Smooth muscle cell (in vitro differentiated cells): ENCODE data around the gene COX7B2. TPM values are rescaled to one million over a fixed set of nuclear protein-coding genes. Genes with fewer than 3 reads are reported as not detected.

Source experiments
- DNase-seq: peaks from one replicate; lab custom pipeline; 2025; ENCODE audit not compliant: unreplicated experiment; lab: John Stamatoyannopoulos, UW
- H2AFZ ChIP-seq: fragments of 200-600 bp; sonication (generic); 2 replicates; pipeline ENCODE4 v1.6.0; 2016; ENCODE audit warnings: antibody characterized with exemption, low read depth, mild to moderate bottlenecking
- H3F3A ChIP-seq: fragments of 200-600 bp; sonication (generic); 2 replicates; pipeline ENCODE4 v1.6.0; 2017; ENCODE audit warnings: antibody characterized with exemption, low read depth
- H3K27ac ChIP-seq: fragments of 200-600 bp; sonication (generic); 2 replicates; pipeline ENCODE4 v1.5.1; 2016; ENCODE audit warnings: low read depth, mild to moderate bottlenecking
- H3K27me3 ChIP-seq: fragments of 200-600 bp; sonication (generic); 2 replicates; pipeline ENCODE4 v1.6.1; 2016; ENCODE audit warnings: low read depth, mild to moderate bottlenecking
- H3K36me3 ChIP-seq: fragments of 200-600 bp; sonication (generic); 2 replicates; pipeline ENCODE4 v1.5.1; 2016; ENCODE audit warnings: low read depth
- H3K4me1 ChIP-seq: fragments of 200-600 bp; sonication (generic); 2 replicates; pipeline ENCODE4 v1.5.1; 2016; ENCODE audit warnings: low read depth
- H3K4me2 ChIP-seq: fragments of 200-600 bp; sonication (generic); 2 replicates; pipeline ENCODE4 v1.6.0; 2016; ENCODE audit warnings: mild to moderate bottlenecking
- H3K4me3 ChIP-seq: fragments of 200-600 bp; sonication (generic); 2 replicates; pipeline ENCODE4 v1.5.1; 2016; ENCODE audit warnings: mild to moderate bottlenecking
- H3K79me2 ChIP-seq: fragments of 200-600 bp; sonication (generic); 2 replicates; pipeline ENCODE4 v1.6.0; 2016; ENCODE audit warnings: low read depth, mild to moderate bottlenecking
- H3K9ac ChIP-seq: fragments of 200-600 bp; sonication (generic); 2 replicates; pipeline ENCODE4 v1.6.0; 2016; ENCODE audit warnings: low read depth
- H3K9me3 ChIP-seq: fragments of 200-600 bp; sonication (generic); replicated peaks from 2 replicates; pipeline ENCODE4 v1.5.1; 2016; ENCODE audit warnings: low read depth
- H4K20me1 ChIP-seq: fragments of 200-600 bp; sonication (generic); 2 replicates; pipeline ENCODE4 v1.6.0; 2016; ENCODE audit warnings: low read depth
- WGBS: methylation state at CpG from one replicate; pipeline ENCODE4 v1.1.7; 2016; ENCODE audit warnings: low lambda C conversion rate; 5-methylcytosine and 5-hydroxymethylcytosine counted together
- polyA plus RNA-seq: library from polyadenylated mRNA; unstranded; fragments of >200 nt; fragmentation: Nextera tagmentation; extraction: Ambion mirVana; gene quantifications from 2 replicates; pipeline ENCODE4 v1.2.1, GENCODE V29; 2016
- total RNA-seq: library from RNA; depleted of rRNA; stranded (reverse); fragments of >200 nt; gene quantifications from 2 replicates; pipeline ENCODE4 v1.2.3, GENCODE V29; 2014
- TF ChIP-seq, protein P1 (sequence below): fragments of 200-600 bp; sonication (generic); IDR thresholded peaks from 2 replicates; pipeline ENCODE4 v1.5.1; 2017; ENCODE audit warnings: borderline replicate concordance, mild to moderate bottlenecking, antibody characterized with exemption; ENCODE audit not compliant: insufficient read depth, poor library complexity, severe bottlenecking

Gene COX7B2
- total and polyA plus RNA-seq, 2 experiments from 2014 or later = not detected

DNA sequence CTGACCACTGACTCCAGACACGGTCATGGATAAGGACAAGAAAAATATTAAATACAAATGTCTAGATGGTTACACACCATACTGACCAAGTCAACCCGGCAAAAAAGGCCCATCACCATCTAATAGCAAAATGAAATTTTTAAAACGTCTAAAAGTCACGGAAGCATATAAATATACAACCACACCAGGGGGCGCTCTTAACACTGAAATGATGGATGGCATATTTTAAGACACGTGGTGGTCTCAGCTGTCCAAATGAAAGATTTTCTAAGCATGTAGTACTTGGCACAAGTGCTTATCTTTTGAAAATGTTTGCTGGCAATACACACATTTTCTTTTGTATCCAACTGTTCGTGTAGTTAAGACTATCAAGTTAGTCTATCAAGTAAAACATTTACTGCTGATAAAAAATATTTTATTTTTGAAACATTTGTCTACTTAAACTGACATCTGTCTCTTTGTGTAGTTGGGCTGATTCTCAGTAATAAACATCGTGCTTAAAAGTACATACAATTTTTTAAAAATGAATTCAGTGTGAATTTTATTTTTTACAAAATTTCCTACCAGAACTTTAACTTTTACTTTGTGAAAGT lies 64.6 kb downstream of the COX7B2 start:
- Histone ChIP-seq H3K36me3 (no peaks in the 10 kb centered on the region), H3K4me3 (no peak overlapping the region), H4K20me1 (no peaks in the 10 kb centered on the region), H3K9me3 (no peaks in the 10 kb centered on the region), H3K27ac (no peak overlapping the region), H3F3A (no peaks in the 10 kb centered on the region), H3K27me3 (no peaks in the 10 kb centered on the region), H3K9ac (no peak overlapping the region), H3K4me1 (peaks cover under 1% of the 10 kb centered on the region), H3K4me2 (no peak overlapping the region), H2AFZ (no peak overlapping the region), H3K79me2 (no peaks in the 10 kb centered on the region)
- TF ChIP-seq, protein P1, sequence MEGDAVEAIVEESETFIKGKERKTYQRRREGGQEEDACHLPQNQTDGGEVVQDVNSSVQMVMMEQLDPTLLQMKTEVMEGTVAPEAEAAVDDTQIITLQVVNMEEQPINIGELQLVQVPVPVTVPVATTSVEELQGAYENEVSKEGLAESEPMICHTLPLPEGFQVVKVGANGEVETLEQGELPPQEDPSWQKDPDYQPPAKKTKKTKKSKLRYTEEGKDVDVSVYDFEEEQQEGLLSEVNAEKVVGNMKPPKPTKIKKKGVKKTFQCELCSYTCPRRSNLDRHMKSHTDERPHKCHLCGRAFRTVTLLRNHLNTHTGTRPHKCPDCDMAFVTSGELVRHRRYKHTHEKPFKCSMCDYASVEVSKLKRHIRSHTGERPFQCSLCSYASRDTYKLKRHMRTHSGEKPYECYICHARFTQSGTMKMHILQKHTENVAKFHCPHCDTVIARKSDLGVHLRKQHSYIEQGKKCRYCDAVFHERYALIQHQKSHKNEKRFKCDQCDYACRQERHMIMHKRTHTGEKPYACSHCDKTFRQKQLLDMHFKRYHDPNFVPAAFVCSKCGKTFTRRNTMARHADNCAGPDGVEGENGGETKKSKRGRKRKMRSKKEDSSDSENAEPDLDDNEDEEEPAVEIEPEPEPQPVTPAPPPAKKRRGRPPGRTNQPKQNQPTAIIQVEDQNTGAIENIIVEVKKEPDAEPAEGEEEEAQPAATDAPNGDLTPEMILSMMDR = peak; percentile 81
- DNase-seq = no peak
- 8% methylated on average over 8 of the region's 8 CpGs for WGBS

DNA sequence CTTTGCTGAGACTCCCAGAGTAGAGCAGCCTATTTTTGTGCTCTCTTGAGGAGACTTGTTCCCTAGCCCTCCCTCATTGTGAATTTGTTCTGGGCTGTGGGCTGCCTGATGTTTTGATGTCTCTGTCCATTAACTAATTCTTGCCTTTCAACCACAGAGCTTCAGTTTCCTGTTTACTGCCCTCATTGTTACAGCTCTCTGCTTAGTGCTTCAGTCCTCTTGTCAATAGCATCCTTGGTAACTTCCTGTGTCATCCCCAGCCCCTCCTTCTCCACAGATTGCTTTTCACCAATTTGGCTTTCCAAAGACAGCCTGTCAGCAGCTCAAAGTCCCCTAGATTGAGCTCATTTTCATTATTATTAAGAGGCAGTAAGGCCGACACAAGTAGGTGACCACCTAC lies 69.9 kb downstream of the COX7B2 start:
- Histone ChIP-seq H3K4me3 (no peak overlapping the region), H3K79me2 (no peaks in the 10 kb centered on the region), H3K36me3 (no peaks in the 10 kb centered on the region), H3K27me3 (no peaks in the 10 kb centered on the region), H3K4me1 (peaks cover 10% of the 10 kb centered on the region), H3K27ac (no peak overlapping the region), H3K4me2 (no peak overlapping the region), H3F3A (no peaks in the 10 kb centered on the region), H2AFZ (no peak overlapping the region), H3K9ac (no peak overlapping the region), H3K9me3 (no peaks in the 10 kb centered on the region), H4K20me1 (no peaks in the 10 kb centered on the region)
- DNase-seq = no peak
- WGBS = 71% methylated on average over 1 of the region's 1 CpG
- TF ChIP-seq, protein P1 = no peak

DNA sequence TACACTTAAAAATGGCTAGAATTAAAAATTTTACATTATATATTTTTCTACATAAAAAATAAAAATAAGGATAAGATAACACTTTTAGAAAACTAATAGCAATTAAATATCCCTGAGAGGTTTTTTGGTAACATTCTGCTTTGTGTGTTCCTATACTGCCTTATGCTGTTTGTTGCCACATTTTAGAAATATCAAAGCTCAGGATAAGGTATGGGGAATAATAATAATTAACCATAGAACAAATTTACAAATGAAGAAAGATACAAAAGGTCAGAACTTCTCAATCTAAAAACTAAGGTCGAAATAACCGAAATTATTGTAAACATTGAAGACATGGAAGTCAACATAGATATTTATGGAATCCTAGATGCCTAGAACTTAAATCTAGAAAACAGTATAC lies 71.4 kb downstream of the COX7B2 start:
- Histone ChIP-seq H3K9ac (no peak overlapping the region), H2AFZ (no peak overlapping the region), H3K27ac (no peak overlapping the region), H3K4me1 (peaks cover 10% of the 10 kb centered on the region), H4K20me1 (no peaks in the 10 kb centered on the region), H3K4me2 (no peak overlapping the region), H3K27me3 (no peaks in the 10 kb centered on the region), H3K36me3 (no peaks in the 10 kb centered on the region), H3K9me3 (no peaks in the 10 kb centered on the region), H3F3A (no peaks in the 10 kb centered on the region), H3K79me2 (no peaks in the 10 kb centered on the region), H3K4me3 (no peak overlapping the region)
- WGBS = 80% methylated on average over 2 of the region's 2 CpGs
- no peak for DNase-seq
- TF ChIP-seq, protein P1 = no peak

DNA sequence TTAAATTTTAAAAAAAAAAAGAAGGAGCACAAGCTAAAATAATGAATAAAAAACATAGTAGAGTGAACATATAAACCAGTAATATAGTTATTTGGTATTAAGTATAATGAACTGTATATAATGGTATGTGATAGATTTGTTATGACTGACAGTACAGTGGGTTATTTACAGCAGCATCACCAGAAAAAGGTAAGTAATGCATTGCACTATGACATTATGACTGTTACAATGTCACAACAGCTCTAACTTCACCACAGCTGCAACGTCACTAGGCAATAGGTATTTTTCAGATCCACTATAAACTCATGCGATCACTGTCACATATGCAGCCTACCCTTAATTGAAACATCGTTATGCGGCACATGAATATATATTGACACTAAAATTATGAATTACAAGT lies 72.5 kb downstream of the COX7B2 start:
- 93% methylated on average over 4 of the region's 4 CpGs for WGBS
- H3K36me3 ChIP-seq = no peaks in the 10 kb centered on the region
- no peak overlapping the region for H2AFZ ChIP-seq
- H3K27ac ChIP-seq = no peak overlapping the region
- DNase-seq = no peak
- peaks cover 10% of the 10 kb centered on the region for H3K4me1 ChIP-seq
- H3K9me3 ChIP-seq = no peaks in the 10 kb centered on the region
- no peak overlapping the region for H3K4me3 ChIP-seq
- no peaks in the 10 kb centered on the region for H3K27me3 ChIP-seq
- H3K79me2 ChIP-seq = no peaks in the 10 kb centered on the region
- TF ChIP-seq, protein P1 = no peak
- no peaks in the 10 kb centered on the region for H3F3A ChIP-seq
- H3K4me2 ChIP-seq = no peak overlapping the region
- H3K9ac ChIP-seq = no peak overlapping the region
- H4K20me1 ChIP-seq = no peaks in the 10 kb centered on the region
